Keratinocyte (primary cell): ENCODE measurements around the gene SPIN2A.

Experiments
- CTCF ChIP-seq, 3 experiments: IDR thresholded peaks in 1 of 3; conservative IDR thresholded peaks in 1 of 3; optimal IDR thresholded peaks in 1 of 3; 2 replicates in 2 of 3; 3 replicates in 1 of 3; pipeline versions ENCODE3 to v1.5.1; 2011; ENCODE audit warnings: low read length in 3 of 3, mild to moderate bottlenecking in 3 of 3, moderate library complexity in 2 of 3, control low read depth in 1 of 3, inconsistent platforms in 1 of 3; ENCODE audit not compliant: insufficient read depth in 2 of 3; ENCODE audit errors: extremely low read depth in 1 of 3
- EZH2 ChIP-seq: IDR thresholded peaks from one replicate; pipeline ENCODE4 v1.6.1; 2012; ENCODE audit warnings: inconsistent platforms, mild to moderate bottlenecking, low read length, moderate library complexity

GRCh38 chrX:57138674-57139073 lies 1.5 kb upstream of the SPIN2A start:
- TF ChIP-seq CTCF (optimal IDR thresholded peaks at IDR 0.05 in 1 of 3, IDR thresholded peaks at IDR 0.05 in 1 of 3, conservative IDR thresholded peaks at IDR 0.05 in 1 of 3; ENCODE audit: extremely low read depth in 1 of 3, insufficient read depth in 2 of 3, low read length in 3 of 3) = no peak
- TF ChIP-seq EZH2 = no peak
